ACHN (cell line): ENCODE measurements around the gene FAM181B.

ENCODE experiments used
- DNase-seq: peaks from one replicate; pipeline ENCODE4 v3.0.0-alpha.2; 2015
- in situ Hi-C: cut with HindIII; loops from 2 replicates; pipeline ENCODE4 v1.10.0; 2017; ENCODE audit warnings: low sequenced_read_pairs, low pct_ligation_motif_present, low pct_unique_long_range_greater_than_20kb

The FAM181B gene

GRCh38 chr11:82733444-82734119 is at the start of gene FAM181B:
FAM181B (minus strand) TSS chr11:82733864; CDS start chr11:82733729, 135 bp downstream.
- peak; percentile 27 for DNase-seq
- in situ Hi-C loops, result no loop called here

GRCh38 chr11:82782825-82783374 is 49.2 kb upstream of the FAM181B start:
- DNase-seq, result no peak
- in situ Hi-C loops, result no loop called here

- in situ Hi-C loops, result no loop called here
- DNase-seq, result no peak
Measured at GRCh38 chr11:82778776-82779175, 45.1 kb upstream of the FAM181B start.

DNA sequence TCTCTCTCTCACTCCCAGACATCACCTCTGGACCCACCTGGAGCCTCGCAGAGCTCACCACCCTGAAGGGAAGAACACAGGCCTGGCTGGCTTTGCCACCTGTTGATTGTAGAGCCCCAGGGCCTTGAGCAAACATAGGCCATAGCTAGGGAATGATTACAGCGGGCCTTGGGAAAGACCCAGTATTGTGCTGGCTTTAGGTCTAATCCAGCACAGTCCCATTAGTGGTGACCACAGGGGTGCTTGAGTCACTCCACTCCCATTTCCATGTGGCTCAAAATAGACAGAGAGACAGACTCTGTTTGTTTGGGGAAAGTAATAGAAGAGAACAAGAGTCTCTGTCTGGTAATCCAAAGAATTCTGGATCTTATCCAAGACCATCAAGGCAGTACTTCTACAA is 42.7 kb upstream of the FAM181B start:
- in situ Hi-C loops, result no loop called here
- no peak for DNase-seq

DNA sequence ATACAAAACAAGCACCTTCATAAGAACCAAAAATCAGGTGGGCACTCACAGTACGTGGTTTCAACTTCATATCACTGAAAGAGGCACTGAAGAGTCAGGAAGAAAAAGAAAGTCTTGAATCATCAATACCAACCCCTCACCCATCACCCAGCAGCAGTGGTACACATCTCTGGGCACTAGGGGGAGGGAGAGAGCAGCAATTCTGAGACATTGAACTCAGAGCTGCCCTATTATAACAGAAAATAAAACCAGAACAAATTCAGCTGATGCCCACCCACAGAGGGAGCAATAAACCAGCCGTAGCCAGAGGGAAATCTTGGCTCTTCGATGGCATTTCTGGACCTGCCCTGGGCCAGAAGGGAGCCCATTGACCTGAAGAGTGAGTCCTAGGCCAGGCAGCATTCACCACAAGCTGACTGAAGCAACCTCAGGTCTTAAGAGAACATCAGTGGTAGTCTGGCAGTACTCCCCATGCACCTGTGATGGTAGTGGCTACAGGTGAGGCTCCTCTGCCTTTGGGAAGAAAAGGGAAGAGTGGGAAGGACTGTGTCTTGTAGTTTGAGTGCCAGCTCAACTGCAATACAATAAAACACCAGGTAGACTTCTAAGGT is 42.2 kb upstream of the FAM181B start:
- peak; percentile 58 for DNase-seq
- in situ Hi-C loops, result no loop called here

DNA sequence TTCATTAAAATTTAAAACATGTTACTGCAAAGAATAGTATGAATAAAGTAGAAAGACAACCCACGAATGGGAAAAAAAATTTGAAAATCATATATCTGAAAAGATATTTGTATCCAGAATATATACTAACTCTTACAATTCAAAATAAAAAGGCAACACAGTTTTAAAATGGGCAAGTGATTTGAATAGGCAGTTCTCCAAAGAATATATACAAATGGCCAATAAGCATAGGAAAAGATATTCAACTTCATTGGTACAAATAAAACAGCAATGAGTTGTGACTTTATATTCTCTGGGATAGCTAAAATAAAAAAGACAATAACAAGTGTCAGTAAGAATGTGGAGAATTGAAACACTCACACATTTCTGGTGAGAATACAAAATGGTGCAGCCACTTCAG is 41.6 kb upstream of the FAM181B start:
- no peak for DNase-seq
- in situ Hi-C loops, result no loop called here

DNA sequence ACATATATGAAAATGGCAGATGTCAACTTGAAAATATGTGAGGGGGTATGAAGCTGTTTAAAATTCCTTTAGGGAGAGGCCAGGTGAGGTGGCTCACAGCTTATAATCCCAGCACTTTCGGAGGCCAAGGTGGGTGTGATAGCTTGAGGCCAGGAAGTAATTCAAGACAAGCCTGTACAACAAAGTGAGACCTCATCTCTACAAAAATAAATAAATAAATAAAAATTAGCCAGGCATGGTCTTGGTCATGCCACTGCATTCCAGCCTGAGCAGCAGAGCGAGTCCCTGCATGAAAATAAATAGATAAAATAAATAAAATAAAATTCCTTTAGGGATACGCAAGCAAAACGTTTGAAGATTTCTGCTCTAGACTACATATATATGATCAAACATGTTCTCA is 38.1 kb upstream of the FAM181B start:
- DNase-seq, result no peak
- in situ Hi-C loops, result no loop called here

- in situ Hi-C loops, result no loop called here
- DNase-seq, result no peak
Measured at GRCh38 chr11:82767123-82767522, 33.5 kb upstream of the FAM181B start.

DNA sequence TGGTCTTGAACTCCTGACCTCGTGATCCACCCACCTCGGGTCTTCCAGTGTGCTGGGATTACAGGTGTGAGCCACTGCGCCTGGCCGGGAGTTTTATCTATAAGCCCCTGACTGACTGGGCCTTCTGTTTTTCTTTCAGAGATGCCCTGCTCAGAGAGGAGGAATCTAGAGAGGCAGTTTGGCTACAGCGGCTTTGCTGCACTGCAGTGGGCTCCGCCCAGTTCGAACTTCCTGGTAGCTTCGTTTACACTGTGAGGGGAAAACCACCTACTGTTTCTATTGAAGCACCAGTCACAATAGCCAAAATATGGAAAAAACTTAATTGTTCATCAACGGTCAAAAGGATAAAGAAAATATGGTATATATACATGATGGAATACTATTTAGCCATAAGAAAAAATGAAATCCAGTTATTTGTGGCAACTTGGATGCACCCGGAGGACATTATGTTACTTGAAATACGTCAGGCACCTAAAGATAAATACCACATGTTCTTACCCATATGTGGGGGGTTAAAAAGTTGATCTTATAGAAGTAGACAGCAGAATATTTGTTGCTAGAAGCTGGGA is 31.9 kb upstream of the FAM181B start:
- in situ Hi-C loops, result no loop called here
- no peak for DNase-seq

DNA sequence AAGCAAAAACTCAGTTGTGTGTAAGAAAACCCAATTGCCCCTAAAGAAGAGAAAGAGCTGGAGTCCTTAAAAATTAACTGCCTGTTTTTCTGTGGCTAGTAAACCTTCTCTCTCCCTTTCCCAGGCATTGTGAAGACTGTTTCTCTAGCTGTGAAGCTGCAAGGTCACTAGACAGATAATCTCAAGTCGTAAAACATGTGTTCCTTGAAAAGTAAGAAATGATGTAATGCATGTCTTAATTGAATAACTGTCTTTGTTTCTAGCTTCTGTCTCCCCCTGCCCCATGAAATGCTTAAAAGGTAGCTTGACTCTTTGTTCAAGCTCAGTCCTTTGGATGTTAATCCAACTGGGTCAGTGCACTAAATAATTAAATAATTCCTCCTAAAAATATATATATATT is 29.5 kb upstream of the FAM181B start:
- in situ Hi-C loops, result no loop called here
- DNase-seq, result no peak

DNA sequence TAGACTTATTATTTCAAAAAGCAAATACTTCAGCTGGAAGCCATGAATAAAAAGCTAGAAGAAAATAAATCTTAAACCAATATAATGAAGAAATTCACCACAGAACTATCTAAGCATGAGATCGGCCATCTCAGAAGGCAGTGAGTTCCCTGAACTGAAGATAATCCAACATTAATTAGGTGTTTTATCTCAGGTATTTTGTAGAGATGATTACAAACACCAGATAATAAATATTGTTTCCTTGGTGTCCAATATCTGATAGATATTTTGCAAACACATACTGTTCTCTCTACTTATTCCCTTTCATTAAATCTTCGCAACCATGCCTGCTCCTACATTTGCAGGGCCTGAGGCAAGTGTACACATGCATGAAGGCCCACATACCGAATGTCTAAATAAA is 26.0 kb upstream of the FAM181B start:
- in situ Hi-C loops, result no loop called here
- DNase-seq, result no peak

DNA sequence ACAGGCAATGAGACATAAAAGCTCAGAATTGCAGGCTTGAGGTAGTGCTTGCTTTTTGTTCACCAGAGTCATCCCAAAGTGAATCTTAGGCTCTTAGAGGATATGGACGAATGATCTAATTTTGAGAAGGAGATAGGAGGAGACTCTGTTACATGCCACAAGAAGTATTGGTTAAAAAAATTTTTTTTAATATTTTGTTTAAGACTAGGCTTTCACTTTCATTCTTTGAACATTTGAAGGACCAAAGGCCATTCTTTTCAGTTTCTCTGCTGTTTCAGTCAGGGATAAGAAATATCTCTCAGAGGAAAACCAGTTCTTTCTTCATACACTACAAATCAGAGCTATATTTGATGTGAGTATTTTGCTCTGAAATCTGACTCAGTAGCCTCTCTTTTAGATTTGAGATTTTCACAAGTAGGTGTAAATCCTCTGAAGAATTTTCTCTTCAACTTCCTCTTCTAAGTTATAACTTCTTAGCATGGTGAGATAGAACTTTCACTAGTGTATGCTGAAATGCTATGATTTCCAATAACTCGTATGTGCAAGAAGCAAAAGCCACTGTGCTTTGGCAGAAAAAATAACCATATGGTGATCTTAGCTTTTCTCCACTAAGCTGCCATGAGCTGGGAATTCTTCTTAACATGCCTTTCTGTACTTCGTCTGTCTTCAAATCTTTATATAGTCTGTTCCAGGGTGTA is 24.1 kb upstream of the FAM181B start:
- in situ Hi-C loops, result no loop called here
- DNase-seq, result no peak

DNA sequence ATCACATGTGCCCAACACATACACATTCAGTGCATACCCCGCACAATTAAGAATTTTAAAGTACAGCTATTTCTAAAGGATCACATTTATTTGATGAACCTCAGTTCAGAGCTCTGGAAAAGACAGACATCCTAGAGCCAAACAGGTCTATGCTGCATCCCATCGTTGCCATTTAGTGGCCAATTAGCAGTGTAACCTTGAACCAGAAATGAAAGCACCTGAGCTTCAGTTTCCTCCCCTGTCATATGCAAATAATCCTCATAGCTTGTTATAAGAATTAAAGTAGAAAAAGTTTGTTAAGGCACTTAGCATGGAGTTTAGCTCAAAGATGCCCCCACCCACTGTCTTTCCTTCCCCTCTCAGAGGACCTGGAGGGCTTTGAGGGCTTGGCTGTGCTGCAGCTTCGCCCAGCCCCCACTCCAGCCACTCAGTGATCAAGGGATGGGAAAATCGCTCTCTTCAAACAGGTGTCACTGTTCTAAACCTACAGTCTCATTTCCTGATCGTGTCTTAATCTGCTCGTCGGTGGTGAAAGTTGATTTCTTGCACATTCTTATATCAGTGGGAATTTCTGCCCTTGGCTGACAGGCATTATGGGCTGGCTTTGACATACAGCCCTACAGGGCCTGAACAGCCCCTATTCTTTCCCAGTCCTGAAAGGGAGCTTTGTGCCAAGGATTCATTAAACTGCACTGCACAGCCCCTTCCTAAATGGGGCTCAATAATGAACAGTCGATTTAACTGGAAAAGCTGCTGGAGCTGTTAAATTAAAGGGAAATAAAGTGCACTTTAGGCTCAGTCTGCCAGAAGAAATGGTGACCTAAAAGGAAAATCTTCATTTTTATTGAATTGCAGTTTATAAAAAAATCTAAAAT is 23.3 kb upstream of the FAM181B start:
- in situ Hi-C loops, result no loop called here

GRCh38 chr11:82754410-82754809 is 20.7 kb upstream of the FAM181B start:
- in situ Hi-C loops, result no loop called here
- DNase-seq, result no peak

More for the DNA sequence above, 23.3 kb upstream of the FAM181B start:
- no peak for DNase-seq

- in situ Hi-C loops, result no loop called here
- DNase-seq, result no peak
Measured at GRCh38 chr11:82753921-82754320, 20.3 kb upstream of the FAM181B start.

GRCh38 chr11:82752801-82753200 is 19.1 kb upstream of the FAM181B start:
- in situ Hi-C loops, result no loop called here
- DNase-seq, result no peak

GRCh38 chr11:82750643-82751139 is 17.0 kb upstream of the FAM181B start:
- in situ Hi-C loops, result no loop called here
- no peak for DNase-seq

DNA sequence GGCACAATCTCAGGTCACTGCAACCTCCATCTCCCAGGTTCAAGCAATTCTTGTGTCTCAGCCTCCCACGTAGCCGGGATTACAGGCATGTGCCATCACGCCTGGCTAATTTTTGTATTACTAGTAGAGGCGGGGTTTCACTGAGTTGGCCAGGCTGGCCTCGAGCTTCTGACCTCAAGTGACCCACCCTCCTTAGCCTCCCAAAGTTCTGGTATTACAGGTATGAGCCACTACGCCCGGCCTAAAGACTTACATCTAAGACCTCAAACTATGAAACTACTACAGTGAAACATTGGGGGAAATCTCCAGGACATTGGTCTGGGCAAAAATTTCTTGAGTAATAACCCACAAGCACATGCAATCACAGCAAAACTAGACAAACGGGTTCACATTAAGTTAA is 13.8 kb upstream of the FAM181B start:
- no peak for DNase-seq
- in situ Hi-C loops, result no loop called here
